Measurements from ENCODE around the gene USF1. TPM values are rescaled to one million over a fixed set of nuclear protein-coding genes. Genes with fewer than 3 reads are reported as not detected.
A peak's percentile ranks its signal among the peaks of the same experiment; 100 is the strongest.
"Not testable (repeated sequence)": the region's sequence is repeated elsewhere in the genome, so short reads cannot be mapped to it uniquely, and the experiment has no call there.

USF1 gene
- total RNA-seq, 1 experiment from 2014 or later = 89.1 TPM

GRCh38 chr1:161019751-161020495 lies 25.9 kb downstream of the USF1 start:
- no peak for DNase-seq (ENCODE audit: low read depth)

- not testable (repeated sequence) for DNase-seq (ENCODE audit: low read depth)
Observed at GRCh38 chr1:161019111-161019660, 26.6 kb downstream of the USF1 start.

GRCh38 chr1:161018631-161018930 lies 27.2 kb downstream of the USF1 start:
- DNase-seq (ENCODE audit: low read depth) = no peak

GRCh38 chr1:161017756-161018630 lies 27.8 kb downstream of the USF1 start:
- no peak for DNase-seq (ENCODE audit: low read depth)

- not testable (repeated sequence) for DNase-seq (ENCODE audit: low read depth)
Observed at GRCh38 chr1:161017181-161017580, 28.6 kb downstream of the USF1 start.

- DNase-seq (ENCODE audit: low read depth) = peak; percentile 35
Observed at GRCh38 chr1:161016683-161017082, 29.1 kb downstream of the USF1 start.

GRCh38 chr1:161013488-161014230 lies 32.1 kb downstream of the USF1 start:
- DNase-seq (ENCODE audit: low read depth) = no peak

GRCh38 chr1:161013131-161013487 lies 32.7 kb downstream of the USF1 start:
- peak; percentile 55 for DNase-seq (ENCODE audit: low read depth)

- no peak for DNase-seq (ENCODE audit: low read depth)
Observed at GRCh38 chr1:161012420-161012819, 33.4 kb downstream of the USF1 start.

GRCh38 chr1:161009602-161010211 lies 36.1 kb downstream of the USF1 start:
- DNase-seq (ENCODE audit: low read depth) = no peak

GRCh38 chr1:161008869-161009510 lies 36.8 kb downstream of the USF1 start:
- DNase-seq (ENCODE audit: low read depth) = no peak

- DNase-seq (ENCODE audit: low read depth) = no peak
Observed at GRCh38 chr1:161007369-161007768, 38.4 kb downstream of the USF1 start.

GRCh38 chr1:161006563-161006962 lies 39.2 kb downstream of the USF1 start:
- DNase-seq (ENCODE audit: low read depth) = no peak

GRCh38 chr1:161001525-161001924 lies 44.3 kb downstream of the USF1 start:
- no peak for DNase-seq (ENCODE audit: low read depth)

GRCh38 chr1:161000736-161001480 lies 44.9 kb downstream of the USF1 start:
- DNase-seq (ENCODE audit: low read depth) = no peak

GRCh38 chr1:160999376-160999775 lies 46.4 kb downstream of the USF1 start:
- no peak for DNase-seq (ENCODE audit: low read depth)

- peak; percentile 62 for DNase-seq (ENCODE audit: low read depth)
Observed at GRCh38 chr1:160997323-160998038, 48.3 kb downstream of the USF1 start.

GRCh38 chr1:160996178-160996577 lies 49.6 kb downstream of the USF1 start:
- DNase-seq (ENCODE audit: low read depth) = peak; percentile 81

GRCh38 chr1:160993544-160994193 lies 52.1 kb downstream of the USF1 start:
- DNase-seq (ENCODE audit: low read depth) = peak; percentile 29
